Suprapubic skin (tissue), 4 donors: Measurements from ENCODE around the gene MAP1B. TPM values are rescaled to one million over a fixed set of nuclear protein-coding genes. Genes with fewer than 3 reads are reported as not detected.

Source experiments
- DNase-seq, 2 donors: peaks; one replicate each; pipeline ENCODE4 v3.0.0-alpha.2; 2019; ENCODE audit warnings: low spot score in 2 of 2
- H3K27ac ChIP-seq: fragments of 200-600 bp; sonication (generic); one replicate; pipeline ENCODE4 v1.5.1; 2019
- H3K27me3 ChIP-seq: fragments of 200-600 bp; sonication (generic); one replicate; pipeline ENCODE4 v1.5.1; 2019
- H3K36me3 ChIP-seq: fragments of 200-600 bp; sonication (generic); one replicate; pipeline ENCODE4 v1.5.1; 2019
- H3K4me1 ChIP-seq: fragments of 200-600 bp; sonication (generic); one replicate; pipeline ENCODE4 v1.5.1; 2019
- H3K4me3 ChIP-seq: fragments of 200-600 bp; sonication (generic); one replicate; pipeline ENCODE4 v1.5.1; 2019; ENCODE audit warnings: mild to moderate bottlenecking
- H3K9me3 ChIP-seq: fragments of 200-600 bp; sonication (generic); one replicate; pipeline ENCODE4 v1.5.1; 2019
- CTCF ChIP-seq, 2 donors: fragments of 200-600 bp in 1 of 2; fragments of 450-650 bp in 1 of 2; sonication (generic) in 1 of 2; IDR thresholded peaks; one replicate each; pipeline ENCODE4 v1.5.1; 2016 to 2019; ENCODE audit warnings: antibody characterized with exemption in 2 of 2, mild to moderate bottlenecking in 1 of 2, moderate library complexity in 1 of 2
- EP300 ChIP-seq: sonication (generic); formaldehyde crosslinking; IDR thresholded peaks from one replicate; pipeline ENCODE4 v1.6.1; 2017; ENCODE audit warnings: antibody characterized with exemption
- POLR2A ChIP-seq, 2 donors: fragments of 450-650 bp; IDR thresholded peaks; one replicate each; pipeline ENCODE4 v1.6.1; 2017; ENCODE audit warnings: antibody characterized with exemption in 2 of 2, mild to moderate bottlenecking in 2 of 2, moderate library complexity in 2 of 2
- POLR2AphosphoS5 ChIP-seq, 3 donors: sonication (generic); formaldehyde crosslinking; IDR thresholded peaks; one replicate each; pipeline ENCODE4 v1.6.1; 2017; ENCODE audit warnings: antibody characterized with exemption in 3 of 3
- WGBS: methylation state at CpG from one replicate; pipeline ENCODE4 v1.1.5; 2018; 5-methylcytosine and 5-hydroxymethylcytosine counted together
- total RNA-seq, 4 donors: library from RNA; depleted of rRNA; stranded (reverse); fragments of >200 nt; gene quantifications; one replicate each; pipeline ENCODE4 v1.1.0, GENCODE V29; 2016

MAP1B gene
- 100 to 1,000 TPM in 1 of 4 donors, 10 to 100 TPM in 3; 38.1 to 172 (median 67.5) TPM for total RNA-seq

DNA sequence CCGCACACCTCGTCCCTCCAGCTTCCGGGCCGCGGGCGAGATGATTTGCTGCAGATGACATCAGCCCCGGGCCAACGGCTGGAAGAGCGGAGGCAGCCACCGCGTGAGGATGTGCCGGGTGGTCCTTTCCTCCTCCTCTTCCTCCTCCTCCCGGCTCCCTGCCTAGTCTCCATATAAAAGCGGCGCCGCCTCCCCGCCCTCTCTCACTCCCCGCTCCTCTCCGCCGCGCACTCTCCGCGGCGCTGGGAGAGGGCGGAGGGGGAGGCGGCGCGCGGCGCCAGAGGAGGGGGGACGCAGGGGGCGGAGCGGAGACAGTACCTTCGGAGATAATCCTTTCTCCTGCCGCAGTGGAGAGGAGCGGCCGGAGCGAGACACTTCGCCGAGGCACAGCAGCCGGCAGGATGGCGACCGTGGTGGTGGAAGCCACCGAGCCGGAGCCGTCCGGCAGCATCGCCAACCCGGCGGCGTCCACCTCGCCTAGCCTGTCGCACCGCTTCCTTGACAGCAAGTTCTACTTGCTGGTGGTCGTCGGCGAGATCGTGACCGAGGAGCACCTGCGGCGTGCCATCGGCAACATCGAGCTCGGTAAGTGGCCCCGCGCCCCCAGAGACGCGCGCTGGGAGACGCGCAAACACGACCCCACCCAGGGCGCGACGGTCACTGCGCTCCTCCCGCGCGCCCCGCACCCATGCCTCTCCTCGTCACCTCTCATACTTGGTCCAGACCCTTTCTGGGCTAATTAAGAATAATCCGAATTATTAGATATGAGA is at the start of gene MAP1B:
Gene MAP1B, plus strand, starts transcription at position 345 of the 770 bp plus-strand sequence. Its CDS starts 57 bp downstream, at position 402.
- H3K9me3 ChIP-seq, result no peaks in the 10 kb centered on the region
- H3K4me3 ChIP-seq, result peak within 1 kb of the TSS; percentile 65
- peaks cover 23% of the 10 kb centered on the region for H3K27me3 ChIP-seq
- TF ChIP-seq POLR2A (IDR thresholded peaks at IDR 0.05), result peak in 1 of 2 donors; percentile 33
- no peak for TF ChIP-seq CTCF (IDR thresholded peaks at IDR 0.05)
- H3K27ac ChIP-seq, result peak within 1 kb of the TSS; percentile 90
- under 1% methylated on average over 51 of the region's 82 CpGs for WGBS
- DNase-seq, result peak; percentile 74 to 81
- no peaks in the 10 kb centered on the region for H3K36me3 ChIP-seq
- H3K4me1 ChIP-seq, result peaks cover 20% of the 10 kb centered on the region

- H3K27me3 ChIP-seq, result peaks cover 4% of the 10 kb centered on the region
- H3K4me3 ChIP-seq, result no peak overlapping the region
- 76% methylated on average over 2 of the region's 2 CpGs for WGBS
- DNase-seq, result no peak
- H3K36me3 ChIP-seq, result no peaks in the 10 kb centered on the region
- no peaks in the 10 kb centered on the region for H3K9me3 ChIP-seq
- H3K27ac ChIP-seq, result no peak overlapping the region
- H3K4me1 ChIP-seq, result no peaks in the 10 kb centered on the region
- TF ChIP-seq CTCF (IDR thresholded peaks at IDR 0.05) (no peak), POLR2AphosphoS5 (IDR thresholded peaks at IDR 0.05) (no peak), EP300 (no peak), POLR2A (IDR thresholded peaks at IDR 0.05) (no peak)
Measured at GRCh38 chr5:72057816-72058215, 49.5 kb upstream of the MAP1B start.

GRCh38 chr5:72063219-72063819 is 44.0 kb upstream of the MAP1B start:
- no peaks in the 10 kb centered on the region for H3K4me1 ChIP-seq
- no peak overlapping the region for H3K27ac ChIP-seq
- H3K9me3 ChIP-seq, result no peaks in the 10 kb centered on the region
- no peaks in the 10 kb centered on the region for H3K36me3 ChIP-seq
- H3K4me3 ChIP-seq, result no peak overlapping the region
- WGBS, result 34% methylated on average over 7 of the region's 7 CpGs
- peaks cover 4% of the 10 kb centered on the region for H3K27me3 ChIP-seq
- no peak for DNase-seq
- TF ChIP-seq POLR2AphosphoS5 (IDR thresholded peaks at IDR 0.05), result no peak
- TF ChIP-seq CTCF (IDR thresholded peaks at IDR 0.05), result no peak
- TF ChIP-seq EP300, result no peak
- TF ChIP-seq POLR2A (IDR thresholded peaks at IDR 0.05), result no peak

GRCh38 chr5:72064801-72065570 is 42.3 kb upstream of the MAP1B start:
- DNase-seq, result no peak
- H3K4me1 ChIP-seq, result no peaks in the 10 kb centered on the region
- no peak overlapping the region for H3K27ac ChIP-seq
- H3K9me3 ChIP-seq, result no peaks in the 10 kb centered on the region
- no peak overlapping the region for H3K4me3 ChIP-seq
- TF ChIP-seq POLR2A (IDR thresholded peaks at IDR 0.05) (no peak), EP300 (no peak), POLR2AphosphoS5 (IDR thresholded peaks at IDR 0.05) (no peak), CTCF (IDR thresholded peaks at IDR 0.05) (no peak)
- peaks cover 4% of the 10 kb centered on the region for H3K27me3 ChIP-seq
- 64% methylated on average over 2 of the region's 3 CpGs for WGBS
- no peaks in the 10 kb centered on the region for H3K36me3 ChIP-seq
